Measurements from ENCODE around the gene LASP1NB.

The LASP1NB gene

DNA sequence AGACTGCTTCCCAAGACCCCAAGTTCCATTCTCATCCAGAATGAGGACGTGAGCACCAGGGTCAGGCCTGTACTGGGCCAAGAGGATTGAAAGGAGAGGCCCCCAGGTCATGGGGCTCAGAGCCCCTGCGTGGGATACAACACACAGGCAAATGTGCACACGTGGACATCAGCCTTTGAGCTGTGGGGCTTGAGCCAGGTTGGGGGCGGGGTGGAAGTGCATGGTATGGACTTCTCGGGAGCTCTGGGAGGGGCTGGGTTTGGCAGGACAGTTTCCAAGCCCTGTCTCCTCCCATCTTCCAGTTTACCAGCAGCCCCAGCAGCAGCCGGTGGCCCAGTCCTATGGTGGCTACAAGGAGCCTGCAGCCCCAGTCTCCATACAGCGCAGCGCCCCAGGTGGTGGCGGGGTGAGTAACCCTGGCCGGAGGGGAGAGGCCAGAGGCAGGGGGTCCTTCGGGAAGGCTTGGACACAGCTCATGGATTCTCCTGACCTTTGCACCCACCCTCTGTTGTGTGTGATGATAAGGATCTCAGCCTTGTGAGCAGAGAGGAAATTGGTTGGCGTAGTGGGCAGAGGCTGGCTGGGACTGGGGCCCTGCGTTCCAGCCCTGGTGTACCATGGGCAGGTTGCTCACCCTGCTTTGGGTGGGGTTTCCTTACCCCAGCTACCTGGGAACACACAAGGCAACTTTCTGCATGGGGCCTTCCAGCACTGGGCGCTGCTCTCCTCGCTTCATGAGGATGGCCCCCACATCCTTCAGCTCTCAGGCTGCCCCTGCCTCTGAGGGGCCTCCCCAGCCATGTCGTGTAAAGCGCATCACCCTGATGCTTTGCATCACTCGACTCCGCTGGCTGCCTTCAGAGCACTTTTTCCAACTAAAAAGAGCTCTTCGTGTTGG, 10.4 kb upstream of the LASP1NB start:
- peaks cover 28 to 40% of the 10 kb centered on the region in 2 experiments for H3K36me3 ChIP-seq (replicated peaks in 1 of 2; ENCODE audit: control insufficient read depth in 1 of 2, insufficient read depth in 2 of 2, low read length in 1 of 2)
- POLR2A ChIA-PET, result interaction anchor here (1.8 to 2.4 kb wide), 3 partner anchors 10 to 61 kb away, joined by 4 to 15 read pairs (median 9); partner anchors contain the start of gene LASP1NB
- no peaks in the 10 kb centered on the region for H3K9me2 ChIP-seq
- H3K27ac ChIP-seq (ENCODE audit: low read depth in 2 of 2, low read length in 1 of 2), result peak overlapping the region in 1 of 2 experiments; percentile 64; a peak in 2 of 4 replicates
- no peak overlapping the region for H2AFZ ChIP-seq (ENCODE audit: low read depth)
- no peak overlapping the region for H3K9ac ChIP-seq
- peaks cover 47% of the 10 kb centered on the region for H3K79me2 ChIP-seq (ENCODE audit: insufficient read depth)
- H3K4me2 ChIP-seq, result no peak overlapping the region
- WGBS (ENCODE audit: low lambda C conversion rate), result 80% methylated on average over 13 of the region's 20 CpGs
- peaks cover 14% of the 10 kb centered on the region for H3F3A ChIP-seq (replicated peaks; ENCODE audit: insufficient read depth)
- CTCF ChIA-PET, result interaction anchor here (1.1 to 1.9 kb wide), 8 partner anchors 9 to 708 kb away, joined by 3 to 7 read pairs (median 4); no protein-coding TSS in a partner anchor
- H3K4me3 ChIP-seq (ENCODE audit: low read depth in 2 of 2, low read length in 1 of 2), result no peak overlapping the region
- peaks cover 0 to 39% of the 10 kb centered on the region in 2 experiments; a peak in 2 of 4 replicates for H3K4me1 ChIP-seq (ENCODE audit: control insufficient read depth in 1 of 2, insufficient read depth in 2 of 2, low read depth in 1 of 2, low read length in 1 of 2)
- no peaks in the 10 kb centered on the region for H3K9me3 ChIP-seq
- H4K20me1 ChIP-seq (ENCODE audit: insufficient read depth), result peaks cover 37% of the 10 kb centered on the region
- TF ChIP-seq GATA2 (CRISPR knock-in tag; IDR thresholded peaks at IDR 0.05) (peak; percentile 83), FOXJ3 (CRISPR knock-in tag; IDR thresholded peaks at IDR 0.05) (0 out of 2 replicates have a peak, but pooled peaks have one; percentile 35), ELF1 (IDR thresholded peaks at IDR 0.05) (no peak), ZBTB33 (IDR thresholded peaks at IDR 0.05; ENCODE audit: borderline replicate concordance, low read depth) (no peak)
- TF ChIP-seq, protein P1, sequence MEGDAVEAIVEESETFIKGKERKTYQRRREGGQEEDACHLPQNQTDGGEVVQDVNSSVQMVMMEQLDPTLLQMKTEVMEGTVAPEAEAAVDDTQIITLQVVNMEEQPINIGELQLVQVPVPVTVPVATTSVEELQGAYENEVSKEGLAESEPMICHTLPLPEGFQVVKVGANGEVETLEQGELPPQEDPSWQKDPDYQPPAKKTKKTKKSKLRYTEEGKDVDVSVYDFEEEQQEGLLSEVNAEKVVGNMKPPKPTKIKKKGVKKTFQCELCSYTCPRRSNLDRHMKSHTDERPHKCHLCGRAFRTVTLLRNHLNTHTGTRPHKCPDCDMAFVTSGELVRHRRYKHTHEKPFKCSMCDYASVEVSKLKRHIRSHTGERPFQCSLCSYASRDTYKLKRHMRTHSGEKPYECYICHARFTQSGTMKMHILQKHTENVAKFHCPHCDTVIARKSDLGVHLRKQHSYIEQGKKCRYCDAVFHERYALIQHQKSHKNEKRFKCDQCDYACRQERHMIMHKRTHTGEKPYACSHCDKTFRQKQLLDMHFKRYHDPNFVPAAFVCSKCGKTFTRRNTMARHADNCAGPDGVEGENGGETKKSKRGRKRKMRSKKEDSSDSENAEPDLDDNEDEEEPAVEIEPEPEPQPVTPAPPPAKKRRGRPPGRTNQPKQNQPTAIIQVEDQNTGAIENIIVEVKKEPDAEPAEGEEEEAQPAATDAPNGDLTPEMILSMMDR (IDR thresholded peaks at IDR 0.05), result peak; percentile 10; the same call in 1 of the 2 replicates
- DNase-seq, result peak; percentile 67
- no peaks in the 10 kb centered on the region for H3K27me3 ChIP-seq (ENCODE audit: insufficient read depth)

- peak; percentile 32; the same call in 1 of the 2 replicates for TF ChIP-seq GATA2 (CRISPR knock-in tag; IDR thresholded peaks at IDR 0.05)
- no peak for TF ChIP-seq TAF1 (IDR thresholded peaks at IDR 0.05; ENCODE audit: borderline replicate concordance, low read depth, low read length)
- H3K79me2 ChIP-seq (ENCODE audit: insufficient read depth), result peaks cover 41% of the 10 kb centered on the region
- H2AFZ ChIP-seq (ENCODE audit: low read depth), result no peak overlapping the region
- H3K4me2 ChIP-seq, result no peak overlapping the region
- no peak overlapping the region for H3K4me3 ChIP-seq (ENCODE audit: low read depth in 2 of 2, low read length in 1 of 2)
- H3K36me3 ChIP-seq (replicated peaks in 1 of 2; ENCODE audit: control insufficient read depth in 1 of 2, insufficient read depth in 2 of 2, low read length in 1 of 2), result peaks cover 28 to 40% of the 10 kb centered on the region in 2 experiments
- H3K9me2 ChIP-seq, result no peaks in the 10 kb centered on the region
- DNase-seq, result peak; percentile 47
- WGBS (ENCODE audit: low lambda C conversion rate), result 67% methylated on average over 5 of the region's 7 CpGs
- H3K9me3 ChIP-seq, result no peaks in the 10 kb centered on the region
- H3K4me1 ChIP-seq (ENCODE audit: control insufficient read depth in 1 of 2, insufficient read depth in 2 of 2, low read depth in 1 of 2, low read length in 1 of 2), result peaks cover 0 to 39% of the 10 kb centered on the region in 2 experiments; a peak in 2 of 4 replicates
- peak overlapping the region in 1 of 2 experiments; percentile 64; a peak in 2 of 4 replicates for H3K27ac ChIP-seq (ENCODE audit: low read depth in 2 of 2, low read length in 1 of 2)
- ChIA-PET POLR2A (interaction anchor here (1.8 to 2.4 kb wide), 3 partner anchors 9 to 62 kb away, joined by 4 to 15 read pairs (median 9); partner anchors contain the start of gene LASP1NB), CTCF (interaction anchor here (1.1 to 1.9 kb wide), 7 partner anchors 8 to 708 kb away, joined by 3 to 7 read pairs (median 4); no protein-coding TSS in a partner anchor)
- H4K20me1 ChIP-seq (ENCODE audit: insufficient read depth), result peaks cover 33% of the 10 kb centered on the region
- H3K9ac ChIP-seq, result no peak overlapping the region
- H3F3A ChIP-seq (replicated peaks; ENCODE audit: insufficient read depth), result peaks cover 15% of the 10 kb centered on the region
- H3K27me3 ChIP-seq (ENCODE audit: insufficient read depth), result no peaks in the 10 kb centered on the region
Measured at GRCh38 chr17:38915639-38915995, 9.8 kb upstream of the LASP1NB start.

Measured in SK-N-SH (cell line).